ENCODE measurements around the gene TMOD2.

- TF ChIP-seq CTCF (optimal IDR thresholded peaks at IDR 0.05 in 1 of 3, IDR thresholded peaks at IDR 0.05 in 1 of 3, conservative IDR thresholded peaks at IDR 0.05 in 1 of 3; ENCODE audit: extremely low read depth in 1 of 3, insufficient read depth in 2 of 3, low read length in 3 of 3) (no peak), EZH2 (IDR thresholded peaks at IDR 0.05; ENCODE audit: low read length) (no peak)
Observed at GRCh38 chr15:51726302-51727073, 24.9 kb upstream of the TMOD2 start.
